ENCODE data around the gene XK.

Gene XK

DNA sequence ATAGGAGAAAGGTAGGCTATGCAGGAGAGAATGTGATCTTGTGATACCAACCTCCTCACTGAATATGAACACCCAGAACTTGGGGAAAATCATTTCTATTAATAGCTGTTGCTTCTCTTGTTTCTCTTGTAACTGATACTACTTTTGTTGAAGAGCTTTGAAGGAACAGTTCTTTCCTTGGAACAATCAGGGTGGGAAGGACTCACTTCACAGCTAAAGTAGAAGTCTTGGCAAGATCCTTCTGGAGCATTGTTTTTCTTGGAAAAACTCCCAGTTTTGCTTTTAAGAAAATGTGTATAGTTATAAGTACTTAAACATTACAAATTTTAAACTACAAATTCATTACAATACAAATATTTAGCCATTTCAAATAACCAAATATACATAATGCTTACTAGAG lies 19.1 kb upstream of the XK start:
- Histone ChIP-seq H3K79me2 (ENCODE audit: insufficient read depth, low read length) (no peaks in the 10 kb centered on the region), H3K27me3 (ENCODE audit: insufficient read depth, low read length, poor library complexity, severe bottlenecking) (no peaks in the 10 kb centered on the region), H4K20me1 (ENCODE audit: insufficient read depth, low read length, poor library complexity, severe bottlenecking) (no peaks in the 10 kb centered on the region), H3K9me3 (ENCODE audit: insufficient read depth, low read depth, low read length) (no peaks in the 10 kb centered on the region), H3K4me2 (ENCODE audit: low read depth, low read length, poor library complexity, severe bottlenecking) (no peak overlapping the region), H3K9ac (ENCODE audit: low read depth, low read length, poor library complexity, severe bottlenecking) (no peak overlapping the region), H2AFZ (ENCODE audit: low read length) (no peak overlapping the region), H3K9me2 (replicated peaks; ENCODE audit: low read depth, low read length) (no peaks in the 10 kb centered on the region), H3K4me3 (ENCODE audit: low read length, poor library complexity, severe bottlenecking) (no peak overlapping the region), H3K36me3 (ENCODE audit: insufficient read depth, low read length) (no peaks in the 10 kb centered on the region), H3F3A (ENCODE audit: low read depth) (no peaks in the 10 kb centered on the region), H3K4me1 (ENCODE audit: insufficient read depth, low read length, poor library complexity, severe bottlenecking) (peaks cover 3% of the 10 kb centered on the region)
- TF ChIP-seq EZH2phosphoT487 (IDR thresholded peaks at IDR 0.05; ENCODE audit: borderline replicate concordance) = no peak
- TF ChIP-seq, protein P1, sequence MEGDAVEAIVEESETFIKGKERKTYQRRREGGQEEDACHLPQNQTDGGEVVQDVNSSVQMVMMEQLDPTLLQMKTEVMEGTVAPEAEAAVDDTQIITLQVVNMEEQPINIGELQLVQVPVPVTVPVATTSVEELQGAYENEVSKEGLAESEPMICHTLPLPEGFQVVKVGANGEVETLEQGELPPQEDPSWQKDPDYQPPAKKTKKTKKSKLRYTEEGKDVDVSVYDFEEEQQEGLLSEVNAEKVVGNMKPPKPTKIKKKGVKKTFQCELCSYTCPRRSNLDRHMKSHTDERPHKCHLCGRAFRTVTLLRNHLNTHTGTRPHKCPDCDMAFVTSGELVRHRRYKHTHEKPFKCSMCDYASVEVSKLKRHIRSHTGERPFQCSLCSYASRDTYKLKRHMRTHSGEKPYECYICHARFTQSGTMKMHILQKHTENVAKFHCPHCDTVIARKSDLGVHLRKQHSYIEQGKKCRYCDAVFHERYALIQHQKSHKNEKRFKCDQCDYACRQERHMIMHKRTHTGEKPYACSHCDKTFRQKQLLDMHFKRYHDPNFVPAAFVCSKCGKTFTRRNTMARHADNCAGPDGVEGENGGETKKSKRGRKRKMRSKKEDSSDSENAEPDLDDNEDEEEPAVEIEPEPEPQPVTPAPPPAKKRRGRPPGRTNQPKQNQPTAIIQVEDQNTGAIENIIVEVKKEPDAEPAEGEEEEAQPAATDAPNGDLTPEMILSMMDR (conservative IDR thresholded peaks at IDR 0.05; ENCODE audit: low read length) = no peak

DNA sequence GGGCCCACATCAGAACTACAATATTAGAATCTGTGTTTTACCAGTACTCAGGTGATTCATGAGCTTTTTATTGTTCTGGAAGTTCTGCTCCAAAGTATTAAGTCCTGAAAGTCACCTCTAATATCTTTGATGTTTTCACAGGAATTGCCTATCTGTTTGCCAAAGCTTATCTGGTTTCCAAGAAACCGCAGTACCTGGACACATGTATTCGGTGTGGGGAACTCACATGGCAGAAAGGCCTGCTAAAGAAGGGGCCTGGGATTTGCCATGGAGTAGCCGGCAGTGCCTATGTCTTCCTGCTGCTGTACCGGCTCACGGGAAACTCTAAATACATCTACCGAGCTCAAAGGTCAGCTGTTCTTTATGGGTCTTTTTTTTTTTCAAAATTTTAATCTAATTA lies 18.4 kb upstream of the XK start:
- Histone ChIP-seq H2AFZ (ENCODE audit: low read length) (no peak overlapping the region), H3K36me3 (ENCODE audit: insufficient read depth, low read length) (no peaks in the 10 kb centered on the region), H3K9me3 (ENCODE audit: insufficient read depth, low read depth, low read length) (no peaks in the 10 kb centered on the region), H3K4me2 (ENCODE audit: low read depth, low read length, poor library complexity, severe bottlenecking) (no peak overlapping the region), H3K27me3 (ENCODE audit: insufficient read depth, low read length, poor library complexity, severe bottlenecking) (no peaks in the 10 kb centered on the region), H3F3A (ENCODE audit: low read depth) (no peaks in the 10 kb centered on the region), H3K4me3 (ENCODE audit: low read length, poor library complexity, severe bottlenecking) (no peak overlapping the region), H3K4me1 (ENCODE audit: insufficient read depth, low read length, poor library complexity, severe bottlenecking) (no peaks in the 10 kb centered on the region), H3K9ac (ENCODE audit: low read depth, low read length, poor library complexity, severe bottlenecking) (no peak overlapping the region), H3K79me2 (ENCODE audit: insufficient read depth, low read length) (no peaks in the 10 kb centered on the region), H4K20me1 (ENCODE audit: insufficient read depth, low read length, poor library complexity, severe bottlenecking) (no peaks in the 10 kb centered on the region), H3K9me2 (replicated peaks; ENCODE audit: low read depth, low read length) (no peaks in the 10 kb centered on the region)
- TF ChIP-seq, protein P1 (conservative IDR thresholded peaks at IDR 0.05; ENCODE audit: low read length) = no peak
- no peak for TF ChIP-seq EZH2phosphoT487 (IDR thresholded peaks at IDR 0.05; ENCODE audit: borderline replicate concordance)

DNA sequence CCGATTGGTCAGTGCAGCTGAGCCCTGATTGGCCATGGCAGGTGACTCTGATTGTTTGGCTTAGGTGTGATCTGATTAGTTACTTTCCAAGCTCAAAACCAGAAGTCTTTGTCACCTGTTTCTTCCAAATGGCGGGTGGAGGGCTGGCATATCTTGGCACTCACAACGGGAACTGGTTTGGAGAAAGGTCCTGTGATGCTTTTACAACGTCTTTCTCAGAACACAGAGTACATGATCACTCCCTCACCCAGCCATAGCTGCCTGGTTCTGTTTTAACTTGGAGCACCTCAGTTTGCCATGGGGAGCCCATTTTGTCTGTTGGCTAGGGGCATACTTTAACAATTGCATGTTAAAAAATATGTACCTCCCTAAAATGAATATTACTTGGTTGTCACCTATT lies 13.0 kb upstream of the XK start:
- Histone ChIP-seq H3K79me2 (ENCODE audit: insufficient read depth, low read length) (no peaks in the 10 kb centered on the region), H2AFZ (ENCODE audit: low read length) (0 out of 2 replicates have a peak overlapping the region, but pooled peaks have one; percentile 1), H3K36me3 (ENCODE audit: insufficient read depth, low read length) (no peaks in the 10 kb centered on the region), H3K9ac (ENCODE audit: low read depth, low read length, poor library complexity, severe bottlenecking) (no peak overlapping the region), H3K4me3 (ENCODE audit: low read length, poor library complexity, severe bottlenecking) (no peak overlapping the region), H3F3A (ENCODE audit: low read depth) (no peaks in the 10 kb centered on the region), H4K20me1 (ENCODE audit: insufficient read depth, low read length, poor library complexity, severe bottlenecking) (no peaks in the 10 kb centered on the region), H3K4me1 (ENCODE audit: insufficient read depth, low read length, poor library complexity, severe bottlenecking) (peaks cover 3% of the 10 kb centered on the region), H3K9me2 (replicated peaks; ENCODE audit: low read depth, low read length) (no peaks in the 10 kb centered on the region), H3K27me3 (ENCODE audit: insufficient read depth, low read length, poor library complexity, severe bottlenecking) (no peaks in the 10 kb centered on the region), H3K4me2 (ENCODE audit: low read depth, low read length, poor library complexity, severe bottlenecking) (no peak overlapping the region), H3K9me3 (ENCODE audit: insufficient read depth, low read depth, low read length) (no peaks in the 10 kb centered on the region)
- no peak for TF ChIP-seq EZH2phosphoT487 (IDR thresholded peaks at IDR 0.05; ENCODE audit: borderline replicate concordance)
- TF ChIP-seq, protein P1 (conservative IDR thresholded peaks at IDR 0.05; ENCODE audit: low read length) = no peak

Data from Loucy (cell line).